ENCODE data around the gene RYR1.

Gene RYR1

DNA sequence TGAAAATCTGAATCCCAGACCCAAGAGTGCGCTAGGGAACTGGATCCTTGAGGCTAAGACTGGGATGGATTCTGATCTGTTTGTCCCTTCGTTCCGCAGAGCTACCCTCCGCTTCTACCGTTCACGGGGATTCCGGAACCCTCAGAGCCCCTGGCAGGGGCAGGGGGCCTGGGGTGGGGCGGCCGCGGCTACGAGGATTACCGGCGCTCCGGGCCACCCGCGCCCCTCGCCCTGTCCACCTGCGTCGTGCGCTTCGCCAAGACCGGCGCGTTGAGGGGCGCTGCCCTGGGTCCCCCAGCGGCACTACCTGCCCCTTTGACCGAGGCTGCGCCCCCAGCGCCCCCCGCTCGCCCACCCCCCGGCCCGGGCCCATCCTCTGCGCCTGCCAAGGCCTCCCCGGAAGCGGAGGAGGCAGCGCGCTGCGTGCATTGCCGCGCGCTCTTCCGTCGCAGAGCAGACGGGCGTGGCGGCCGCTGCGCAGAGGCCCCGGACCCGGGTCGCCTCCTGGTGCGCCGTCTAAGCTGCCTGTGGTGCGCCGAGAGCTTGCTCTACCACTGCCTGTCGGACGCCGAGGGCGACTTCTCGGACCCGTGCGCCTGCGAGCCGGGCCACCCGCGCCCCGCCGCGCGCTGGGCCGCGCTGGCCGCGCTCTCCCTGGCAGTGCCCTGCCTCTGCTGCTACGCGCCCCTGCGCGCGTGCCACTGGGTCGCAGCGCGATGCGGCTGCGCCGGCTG is 37.9 kb upstream of the RYR1 start:
- Histone ChIP-seq H3K4me2 (ENCODE audit: low read length) (no peak overlapping the region), H3K4me3 (ENCODE audit: low read length) (no peak overlapping the region), H3K9ac (ENCODE audit: low read length) (no peak overlapping the region), H3K9me3 (ENCODE audit: insufficient read depth, low read length) (no peaks in the 10 kb centered on the region), H3K36me3 (replicated peaks; ENCODE audit: low read depth, low read length) (no peaks in the 10 kb centered on the region), H3K27me3 (ENCODE audit: low read depth, low read length) (no peaks in the 10 kb centered on the region), H2AFZ (ENCODE audit: low read depth, low read length) (no peak overlapping the region), H3K4me1 (ENCODE audit: low read length) (no peaks in the 10 kb centered on the region), H4K20me1 (ENCODE audit: insufficient read depth, low read length) (no peaks in the 10 kb centered on the region), H3K79me2 (ENCODE audit: low read length) (no peaks in the 10 kb centered on the region), H3K27ac (ENCODE audit: low read length) (no peak overlapping the region)
- TF ChIP-seq, protein P1, sequence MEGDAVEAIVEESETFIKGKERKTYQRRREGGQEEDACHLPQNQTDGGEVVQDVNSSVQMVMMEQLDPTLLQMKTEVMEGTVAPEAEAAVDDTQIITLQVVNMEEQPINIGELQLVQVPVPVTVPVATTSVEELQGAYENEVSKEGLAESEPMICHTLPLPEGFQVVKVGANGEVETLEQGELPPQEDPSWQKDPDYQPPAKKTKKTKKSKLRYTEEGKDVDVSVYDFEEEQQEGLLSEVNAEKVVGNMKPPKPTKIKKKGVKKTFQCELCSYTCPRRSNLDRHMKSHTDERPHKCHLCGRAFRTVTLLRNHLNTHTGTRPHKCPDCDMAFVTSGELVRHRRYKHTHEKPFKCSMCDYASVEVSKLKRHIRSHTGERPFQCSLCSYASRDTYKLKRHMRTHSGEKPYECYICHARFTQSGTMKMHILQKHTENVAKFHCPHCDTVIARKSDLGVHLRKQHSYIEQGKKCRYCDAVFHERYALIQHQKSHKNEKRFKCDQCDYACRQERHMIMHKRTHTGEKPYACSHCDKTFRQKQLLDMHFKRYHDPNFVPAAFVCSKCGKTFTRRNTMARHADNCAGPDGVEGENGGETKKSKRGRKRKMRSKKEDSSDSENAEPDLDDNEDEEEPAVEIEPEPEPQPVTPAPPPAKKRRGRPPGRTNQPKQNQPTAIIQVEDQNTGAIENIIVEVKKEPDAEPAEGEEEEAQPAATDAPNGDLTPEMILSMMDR (IDR thresholded peaks at IDR 0.05; ENCODE audit: low read depth, low read length), result no peak
- TF ChIP-seq EZH2phosphoT487 (IDR thresholded peaks at IDR 0.05; ENCODE audit: low read depth), result no peak

DNA sequence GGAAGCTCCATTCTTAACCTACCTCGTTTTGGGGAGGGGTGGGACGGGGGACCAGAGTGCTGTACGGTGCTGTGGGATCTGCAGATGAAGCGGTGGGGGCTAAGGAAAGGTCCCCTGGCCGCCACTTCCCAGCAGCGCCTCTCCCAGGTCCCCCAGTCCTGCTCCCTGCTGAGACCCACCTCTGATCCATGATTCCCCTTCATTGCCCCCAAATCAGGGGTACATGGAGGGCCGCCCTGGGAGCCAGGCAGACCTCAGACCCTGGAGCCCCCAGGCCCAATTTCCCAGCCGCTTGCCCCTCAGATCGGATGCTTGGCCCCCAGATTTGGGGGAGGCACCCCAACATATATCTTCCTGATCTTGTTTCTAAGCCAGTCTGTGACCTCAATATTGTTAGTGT is 34.4 kb upstream of the RYR1 start:
- peaks cover 2% of the 10 kb centered on the region; the same call in 1 of the 2 replicates for H3K79me2 ChIP-seq (ENCODE audit: low read length)
- no peak overlapping the region for H3K4me2 ChIP-seq (ENCODE audit: low read length)
- H3K36me3 ChIP-seq (replicated peaks; ENCODE audit: low read depth, low read length), result no peaks in the 10 kb centered on the region
- H2AFZ ChIP-seq (ENCODE audit: low read depth, low read length), result no peak overlapping the region
- no peaks in the 10 kb centered on the region for H4K20me1 ChIP-seq (ENCODE audit: insufficient read depth, low read length)
- no peaks in the 10 kb centered on the region for H3K9me3 ChIP-seq (ENCODE audit: insufficient read depth, low read length)
- H3K4me3 ChIP-seq (ENCODE audit: low read length), result no peak overlapping the region
- no peak overlapping the region for H3K27ac ChIP-seq (ENCODE audit: low read length)
- H3K27me3 ChIP-seq (ENCODE audit: low read depth, low read length), result no peaks in the 10 kb centered on the region
- peaks cover 5% of the 10 kb centered on the region; the same call in 1 of the 2 replicates for H3K4me1 ChIP-seq (ENCODE audit: low read length)
- TF ChIP-seq, protein P1 (IDR thresholded peaks at IDR 0.05; ENCODE audit: low read depth, low read length), result no peak
- no peak for TF ChIP-seq EZH2phosphoT487 (IDR thresholded peaks at IDR 0.05; ENCODE audit: low read depth)
- H3K9ac ChIP-seq (ENCODE audit: low read length), result no peak overlapping the region

DNA sequence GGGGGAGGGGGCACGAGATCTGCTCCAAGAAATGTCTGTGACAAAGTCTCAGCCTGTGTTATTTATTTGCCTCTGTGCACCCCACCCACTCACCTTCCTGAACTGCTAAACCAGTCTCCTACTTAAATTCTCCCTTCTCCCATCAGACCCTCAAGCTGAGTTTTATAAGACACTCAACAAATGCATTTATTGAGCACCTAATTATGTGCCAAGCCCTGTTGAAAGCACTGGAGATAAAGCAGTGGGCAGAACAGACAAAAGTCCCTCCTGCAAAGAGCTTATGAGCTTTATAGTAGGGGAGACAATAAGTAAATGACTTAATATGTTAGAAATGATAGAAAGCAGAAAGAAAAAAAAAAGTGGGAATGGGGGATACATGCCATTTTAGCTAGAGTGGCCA is 34.0 kb upstream of the RYR1 start:
- TF ChIP-seq EZH2phosphoT487 (IDR thresholded peaks at IDR 0.05; ENCODE audit: low read depth), result no peak
- H4K20me1 ChIP-seq (ENCODE audit: insufficient read depth, low read length), result no peaks in the 10 kb centered on the region
- H3K27me3 ChIP-seq (ENCODE audit: low read depth, low read length), result no peaks in the 10 kb centered on the region
- no peak overlapping the region for H3K4me3 ChIP-seq (ENCODE audit: low read length)
- H3K27ac ChIP-seq (ENCODE audit: low read length), result no peak overlapping the region
- no peaks in the 10 kb centered on the region for H3K9me3 ChIP-seq (ENCODE audit: insufficient read depth, low read length)
- no peak overlapping the region for H2AFZ ChIP-seq (ENCODE audit: low read depth, low read length)
- no peak overlapping the region for H3K4me2 ChIP-seq (ENCODE audit: low read length)
- H3K4me1 ChIP-seq (ENCODE audit: low read length), result peaks cover 7% of the 10 kb centered on the region; the same call in 1 of the 2 replicates
- H3K79me2 ChIP-seq (ENCODE audit: low read length), result peaks cover 5% of the 10 kb centered on the region; the same call in 1 of the 2 replicates
- H3K9ac ChIP-seq (ENCODE audit: low read length), result no peak overlapping the region
- peaks cover under 1% of the 10 kb centered on the region for H3K36me3 ChIP-seq (replicated peaks; ENCODE audit: low read depth, low read length)

DNA sequence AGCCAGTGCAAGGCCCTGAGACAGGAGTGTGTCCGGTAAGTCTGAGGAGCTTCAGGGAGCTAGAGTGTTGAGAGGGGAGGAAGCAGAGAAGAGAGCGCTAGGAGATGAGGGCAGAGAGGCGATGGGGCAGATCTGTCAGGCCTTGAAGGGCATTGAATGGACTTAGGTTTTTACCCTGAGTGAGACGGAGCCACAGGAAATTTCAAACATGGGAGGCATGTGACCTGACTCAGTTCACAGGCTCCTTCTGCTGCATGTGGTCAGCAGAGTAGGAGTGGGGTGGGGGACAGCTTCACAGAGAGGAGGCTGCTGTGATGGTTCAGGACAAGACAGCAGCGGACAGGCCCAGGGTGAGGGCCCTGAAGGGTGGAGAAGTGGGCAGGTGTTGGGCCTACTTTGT is 33.1 kb upstream of the RYR1 start:
- Histone ChIP-seq H3K4me3 (ENCODE audit: low read length) (no peak overlapping the region), H4K20me1 (ENCODE audit: insufficient read depth, low read length) (no peaks in the 10 kb centered on the region), H3K27me3 (ENCODE audit: low read depth, low read length) (no peaks in the 10 kb centered on the region), H3K4me1 (ENCODE audit: low read length) (peaks cover 7% of the 10 kb centered on the region; the same call in 1 of the 2 replicates), H3K9ac (ENCODE audit: low read length) (no peak overlapping the region), H3K4me2 (ENCODE audit: low read length) (no peak overlapping the region), H2AFZ (ENCODE audit: low read depth, low read length) (no peak overlapping the region), H3K79me2 (ENCODE audit: low read length) (peaks cover 5% of the 10 kb centered on the region; the same call in 1 of the 2 replicates), H3K27ac (ENCODE audit: low read length) (no peak overlapping the region), H3K36me3 (replicated peaks; ENCODE audit: low read depth, low read length) (peaks cover 9% of the 10 kb centered on the region), H3K9me3 (ENCODE audit: insufficient read depth, low read length) (no peaks in the 10 kb centered on the region)
- no peak for TF ChIP-seq EZH2phosphoT487 (IDR thresholded peaks at IDR 0.05; ENCODE audit: low read depth)
- TF ChIP-seq, protein P1 (IDR thresholded peaks at IDR 0.05; ENCODE audit: low read depth, low read length), result no peak

Measured in OCI-LY3 (cell line).